ENCODE data around the gene LMOD2.

DNA sequence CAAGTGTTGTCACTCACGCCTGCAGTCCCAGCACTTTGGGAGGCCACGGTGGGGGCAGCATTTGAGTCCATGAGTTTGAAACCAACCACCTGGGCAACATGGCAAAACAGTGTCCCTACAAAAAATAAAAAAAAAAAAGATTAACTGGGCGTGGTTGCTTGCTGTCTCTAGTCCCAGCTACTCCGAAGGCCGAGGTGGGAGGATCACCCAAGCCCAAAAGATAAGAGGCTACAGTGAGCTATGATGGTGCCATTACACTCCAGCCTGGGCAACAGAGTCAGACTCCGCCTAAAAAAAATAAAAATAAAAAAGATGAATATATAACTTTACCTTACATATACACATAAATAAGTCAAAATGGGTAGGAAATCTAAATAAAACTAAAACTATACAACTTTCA is 2.5 kb upstream of the LMOD2 start:
- TF ChIP-seq, protein P1, sequence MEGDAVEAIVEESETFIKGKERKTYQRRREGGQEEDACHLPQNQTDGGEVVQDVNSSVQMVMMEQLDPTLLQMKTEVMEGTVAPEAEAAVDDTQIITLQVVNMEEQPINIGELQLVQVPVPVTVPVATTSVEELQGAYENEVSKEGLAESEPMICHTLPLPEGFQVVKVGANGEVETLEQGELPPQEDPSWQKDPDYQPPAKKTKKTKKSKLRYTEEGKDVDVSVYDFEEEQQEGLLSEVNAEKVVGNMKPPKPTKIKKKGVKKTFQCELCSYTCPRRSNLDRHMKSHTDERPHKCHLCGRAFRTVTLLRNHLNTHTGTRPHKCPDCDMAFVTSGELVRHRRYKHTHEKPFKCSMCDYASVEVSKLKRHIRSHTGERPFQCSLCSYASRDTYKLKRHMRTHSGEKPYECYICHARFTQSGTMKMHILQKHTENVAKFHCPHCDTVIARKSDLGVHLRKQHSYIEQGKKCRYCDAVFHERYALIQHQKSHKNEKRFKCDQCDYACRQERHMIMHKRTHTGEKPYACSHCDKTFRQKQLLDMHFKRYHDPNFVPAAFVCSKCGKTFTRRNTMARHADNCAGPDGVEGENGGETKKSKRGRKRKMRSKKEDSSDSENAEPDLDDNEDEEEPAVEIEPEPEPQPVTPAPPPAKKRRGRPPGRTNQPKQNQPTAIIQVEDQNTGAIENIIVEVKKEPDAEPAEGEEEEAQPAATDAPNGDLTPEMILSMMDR (IDR thresholded peaks at IDR 0.05): no peak
- TF ChIP-seq EP300 (IDR thresholded peaks at IDR 0.05): no peak
